SK-N-SH treated with all-trans-retinoic acid at 6 μM for 48 hours (cell line): ENCODE data around the gene GMNN.
"Not testable (repeated sequence)": the region's sequence is repeated elsewhere in the genome, so short reads cannot be mapped to it uniquely, and the experiment has no call there.

Source experiments
- BACH2 ChIP-seq: fragments of 250-450 bp; sonication (Bioruptor Pico); IDR thresholded peaks from 2 replicates; pipeline ENCODE4 v1.9.0; 2021; ENCODE audit warnings: mild to moderate bottlenecking, borderline replicate concordance
- ESRRG ChIP-seq: fragments of 250-450 bp; sonication (Bioruptor Pico); IDR thresholded peaks from 2 replicates; pipeline ENCODE4 v1.6.1; 2021; ENCODE audit warnings: mild to moderate bottlenecking
- PATZ1 ChIP-seq: fragments of 250-450 bp; sonication (Bioruptor Pico); IDR thresholded peaks from 2 replicates; pipeline ENCODE4 v1.8.0; 2020; ENCODE audit warnings: mild to moderate bottlenecking, moderate library complexity, borderline replicate concordance
- TOX ChIP-seq: fragments of 250-450 bp; sonication (Bioruptor Pico); IDR thresholded peaks from 2 replicates; pipeline ENCODE4 v1.8.0; 2021; ENCODE audit warnings: mild to moderate bottlenecking, moderate library complexity, borderline replicate concordance
- ZFP30 ChIP-seq: fragments of 450-650 bp; formaldehyde crosslinking; IDR thresholded peaks from 2 replicates; pipeline ENCODE4 v1.5.0; 2022; ENCODE audit warnings: mild to moderate bottlenecking, moderate library complexity
- ZNF70 ChIP-seq: fragments of 450-650 bp; formaldehyde crosslinking; IDR thresholded peaks from 2 replicates; pipeline ENCODE4 v1.5.0; 2020; ENCODE audit warnings: mild to moderate bottlenecking, moderate library complexity

- not testable (repeated sequence) for TF ChIP-seq ZFP30 (CRISPR knock-in tag); PATZ1 (CRISPR knock-in tag); ESRRG; BACH2; TOX; ZNF70 (CRISPR knock-in tag)
Measured at GRCh38 chr6:24754378-24754777, 20.4 kb upstream of the GMNN start.
